Activated CD8-positive, alpha-beta T cell treated with anti-CD3 and anti-CD28 coated beads for 36 hours (primary cell): ENCODE data around the gene BICD1. TPM values are rescaled to one million over a fixed set of nuclear protein-coding genes. Genes with fewer than 3 reads are reported as not detected.

Source experiments
- ATAC-seq: fragments of 200-7000 bp; cut with Tn5 transposase; one replicate; pipeline ENCODE4 v1.10.0; 2021; ENCODE audit warnings: mild to moderate bottlenecking, moderate library complexity
- CTCF ChIA-PET: fragments of 350-600 bp; sonication (Branson Sonifier 250); formaldehyde crosslinking; loops from one replicate; lab custom pipeline; 2021; ENCODE audit warnings: antibody characterized with exemption; lab: Charles Lee
- POLR2A ChIA-PET: fragments of 350-600 bp; sonication (Branson Sonifier 250); formaldehyde crosslinking; loops from one replicate; lab custom pipeline; 2021; ENCODE audit warnings: antibody characterized with exemption; lab: Charles Lee
- DNase-seq: peaks from one replicate; pipeline ENCODE4 v3.0.0-alpha.2; 2020
- H3K27ac Mint-ChIP-seq: one replicate; pipeline ENCODE4 v1.8.0; 2021; ENCODE audit warnings: mild to moderate bottlenecking, mixed read lengths
- H3K27me3 Mint-ChIP-seq: one replicate; pipeline ENCODE4 v1.8.0; 2021; ENCODE audit warnings: mixed read lengths
- H3K36me3 Mint-ChIP-seq: one replicate; pipeline ENCODE4 v1.8.0; 2021; ENCODE audit warnings: low read depth, mixed read lengths
- H3K4me1 Mint-ChIP-seq: one replicate; pipeline ENCODE4 v1.8.0; 2021; ENCODE audit warnings: low read depth, mixed read lengths
- H3K4me3 Mint-ChIP-seq: one replicate; pipeline ENCODE4 v1.8.0; 2021; ENCODE audit warnings: mild to moderate bottlenecking, moderate library complexity, mixed read lengths
- H3K9me3 Mint-ChIP-seq: one replicate; pipeline ENCODE4 v1.8.0; 2021; ENCODE audit warnings: mixed read lengths
- intact Hi-C: fragments of 100-400 bp; cut with micrococcal nuclease; formaldehyde crosslinking; loops from one replicate; pipeline ENCODE4 v1.10.0; 2022
- total RNA-seq, 2 experiments: library from RNA; stranded (reverse); gene quantifications; one replicate each; pipeline ENCODE4 v1.2.3, GENCODE V29; 2021
- TF ChIP-seq, protein P1 (sequence below): fragments of 200-600 bp; IDR thresholded peaks from one replicate; pipeline ENCODE4 v1.8.0; 2022; ENCODE audit warnings: antibody characterized with exemption, mild to moderate bottlenecking

BICD1 gene
- total RNA-seq, 2 experiments from 2014 or later: 12.5 to 13.2 TPM

DNA sequence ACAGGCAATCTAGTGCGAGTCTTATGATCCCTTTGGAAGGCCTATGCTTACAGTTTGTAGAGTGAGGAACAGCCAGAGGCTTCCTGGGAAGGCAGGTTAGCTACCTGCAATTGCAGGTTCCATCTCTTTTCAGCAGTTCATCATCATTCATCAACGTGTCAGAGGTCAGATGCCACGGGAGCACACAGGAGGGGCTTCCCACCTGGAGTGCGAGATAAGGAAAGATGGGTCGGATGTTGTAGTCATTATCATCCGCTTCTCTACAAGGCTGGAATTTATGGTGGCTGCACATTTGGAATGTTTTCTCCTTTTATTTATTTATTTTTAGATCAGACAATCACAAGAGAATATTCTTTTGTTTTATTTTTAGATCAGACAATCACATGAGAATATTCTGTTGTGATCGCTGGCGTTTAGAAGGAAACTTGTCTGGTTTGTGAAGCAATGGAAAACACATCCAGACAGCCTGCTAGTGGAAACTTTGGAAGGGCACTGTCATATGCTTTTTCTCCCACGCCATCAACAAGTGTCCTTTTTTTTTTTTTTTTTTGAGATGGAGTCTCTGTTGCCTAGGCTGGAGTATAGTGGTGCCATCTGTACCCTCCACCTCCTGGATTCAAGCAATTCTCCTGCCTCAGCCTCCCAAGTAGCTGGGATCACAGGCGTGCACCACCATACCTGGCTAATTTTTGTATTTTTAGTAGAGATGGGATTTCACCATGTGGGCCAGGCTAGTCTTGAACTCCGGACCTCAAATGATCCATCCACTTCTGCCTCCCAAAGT is 1.9 kb upstream of the BICD1 start:
- CTCF ChIA-PET: interaction anchor here (2.0 kb wide), 1 partner anchor 13 kb away, joined by 8 read pairs; no protein-coding TSS in a partner anchor

DNA sequence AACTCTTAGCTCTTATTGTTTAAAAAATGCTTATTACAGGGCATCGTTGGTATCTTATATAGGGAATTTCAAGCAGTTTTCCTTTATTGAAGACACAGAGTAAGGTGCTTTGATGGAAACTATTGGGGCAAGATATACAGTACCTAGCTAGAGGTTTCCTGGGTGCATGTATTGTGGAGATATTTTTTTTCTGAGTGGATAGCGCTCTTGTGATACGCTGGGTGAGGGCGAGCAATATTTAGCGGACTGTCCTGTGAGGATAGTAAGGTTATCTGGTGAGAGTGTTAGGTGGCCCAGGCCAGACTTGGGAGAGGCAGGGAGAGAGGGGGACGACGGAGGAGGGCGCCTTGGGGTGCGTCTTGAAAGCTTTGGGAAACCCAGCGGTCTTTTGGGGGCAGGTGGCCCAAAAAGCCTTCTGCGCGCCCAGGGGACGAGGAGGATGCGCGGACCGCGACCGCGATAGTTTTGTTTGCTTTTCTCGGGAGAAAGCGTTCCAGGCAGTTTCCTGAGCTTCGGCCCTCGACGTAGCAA is 596 bp upstream of the BICD1 start:
- H3K27ac Mint-ChIP-seq: peak overlapping the region; percentile 72
- ChIA-PET CTCF (interaction anchor here (0.7 to 2.8 kb wide), 8 partner anchors 11 to 453 kb away, joined by 3 to 12 read pairs (median 4); no protein-coding TSS in a partner anchor), POLR2A (interaction anchor here (0.9 to 2.2 kb wide), 3 partner anchors 13 to 15 kb away, joined by 4 to 5 read pairs (median 4); no protein-coding TSS in a partner anchor)
- H3K4me1 Mint-ChIP-seq: peaks cover 25% of the 10 kb centered on the region
- ATAC-seq: no peak
- TF ChIP-seq, protein P1, sequence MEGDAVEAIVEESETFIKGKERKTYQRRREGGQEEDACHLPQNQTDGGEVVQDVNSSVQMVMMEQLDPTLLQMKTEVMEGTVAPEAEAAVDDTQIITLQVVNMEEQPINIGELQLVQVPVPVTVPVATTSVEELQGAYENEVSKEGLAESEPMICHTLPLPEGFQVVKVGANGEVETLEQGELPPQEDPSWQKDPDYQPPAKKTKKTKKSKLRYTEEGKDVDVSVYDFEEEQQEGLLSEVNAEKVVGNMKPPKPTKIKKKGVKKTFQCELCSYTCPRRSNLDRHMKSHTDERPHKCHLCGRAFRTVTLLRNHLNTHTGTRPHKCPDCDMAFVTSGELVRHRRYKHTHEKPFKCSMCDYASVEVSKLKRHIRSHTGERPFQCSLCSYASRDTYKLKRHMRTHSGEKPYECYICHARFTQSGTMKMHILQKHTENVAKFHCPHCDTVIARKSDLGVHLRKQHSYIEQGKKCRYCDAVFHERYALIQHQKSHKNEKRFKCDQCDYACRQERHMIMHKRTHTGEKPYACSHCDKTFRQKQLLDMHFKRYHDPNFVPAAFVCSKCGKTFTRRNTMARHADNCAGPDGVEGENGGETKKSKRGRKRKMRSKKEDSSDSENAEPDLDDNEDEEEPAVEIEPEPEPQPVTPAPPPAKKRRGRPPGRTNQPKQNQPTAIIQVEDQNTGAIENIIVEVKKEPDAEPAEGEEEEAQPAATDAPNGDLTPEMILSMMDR: no peak
- intact Hi-C loops: no loop called here
- H3K27me3 Mint-ChIP-seq: peaks cover 2% of the 10 kb centered on the region
- H3K36me3 Mint-ChIP-seq: no peaks in the 10 kb centered on the region
- H3K9me3 Mint-ChIP-seq: no peaks in the 10 kb centered on the region
- no peak for DNase-seq
- peak overlapping the region; percentile 97 for H3K4me3 Mint-ChIP-seq

More for the DNA sequence above, 1.9 kb upstream of the BICD1 start:
- ATAC-seq: no peak
- H3K4me3 Mint-ChIP-seq: no peak overlapping the region
- intact Hi-C loops: no loop called here
- no peaks in the 10 kb centered on the region for H3K36me3 Mint-ChIP-seq
- peaks cover 2% of the 10 kb centered on the region for H3K27me3 Mint-ChIP-seq
- no peak overlapping the region for H3K27ac Mint-ChIP-seq
- H3K9me3 Mint-ChIP-seq: no peaks in the 10 kb centered on the region
- peaks cover 20% of the 10 kb centered on the region for H3K4me1 Mint-ChIP-seq
- POLR2A ChIA-PET: no interaction called here
- DNase-seq: no peak
- TF ChIP-seq, protein P1: no peak

DNA sequence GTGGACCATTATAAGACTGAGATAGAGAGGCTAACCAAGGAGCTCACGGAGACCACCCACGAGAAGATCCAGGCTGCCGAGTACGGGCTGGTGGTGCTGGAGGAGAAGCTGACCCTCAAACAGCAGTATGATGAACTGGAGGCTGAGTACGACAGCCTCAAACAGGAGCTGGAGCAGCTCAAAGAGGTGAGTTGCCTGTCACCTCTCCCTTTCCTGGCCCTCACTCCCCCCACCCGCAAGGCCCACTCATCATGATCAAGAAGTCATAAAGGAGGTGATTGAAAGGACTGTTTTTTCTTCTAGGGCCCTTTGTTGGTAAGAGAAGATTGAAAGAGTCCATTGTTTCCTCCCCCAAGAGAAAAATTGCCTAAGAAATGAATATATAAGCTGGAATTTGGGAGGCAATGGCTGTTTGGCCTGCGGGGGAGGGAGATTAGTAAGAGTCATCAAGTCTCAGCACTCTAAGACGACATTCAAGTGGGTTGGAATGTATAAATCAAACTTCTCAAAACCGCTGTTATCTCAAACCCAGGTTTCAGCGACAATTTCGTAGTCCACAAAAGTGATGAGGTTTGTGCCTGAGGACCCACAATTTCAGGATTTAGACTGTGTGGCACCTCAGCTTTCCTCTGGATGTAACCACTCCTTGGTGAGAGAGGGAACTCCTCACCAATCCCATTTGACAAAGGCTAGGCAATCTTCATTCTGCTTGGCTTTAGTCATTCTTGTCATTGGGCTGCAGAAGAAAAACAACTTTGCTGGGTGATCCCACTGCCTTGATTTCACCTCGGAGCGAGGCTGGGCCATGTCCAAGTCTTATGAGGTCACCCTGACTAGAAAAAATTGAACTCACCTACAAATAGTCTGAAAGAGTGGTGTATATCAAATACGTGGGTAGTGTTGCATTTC is 966 bp downstream of the BICD1 start:
- Mint-ChIP-seq H3K27ac (peak overlapping the region; percentile 93), H3K36me3 (peaks cover 3% of the 10 kb centered on the region), H3K27me3 (peaks cover 2% of the 10 kb centered on the region), H3K9me3 (no peaks in the 10 kb centered on the region), H3K4me1 (peaks cover 25% of the 10 kb centered on the region), H3K4me3 (peak overlapping the region; percentile 97)
- ATAC-seq (peak; percentile 46), DNase-seq (peak; percentile 59)
- intact Hi-C loops: no loop called here
- ChIA-PET CTCF (interaction anchor here (0.7 to 2.8 kb wide), 8 partner anchors 8 to 454 kb away, joined by 3 to 12 read pairs (median 4); no protein-coding TSS in a partner anchor), POLR2A (interaction anchor here (0.5 to 2.2 kb wide), 9 partner anchors 12 to 455 kb away, joined by 3 to 5 read pairs (median 3); no protein-coding TSS in a partner anchor)
- TF ChIP-seq, protein P1: no peak

DNA sequence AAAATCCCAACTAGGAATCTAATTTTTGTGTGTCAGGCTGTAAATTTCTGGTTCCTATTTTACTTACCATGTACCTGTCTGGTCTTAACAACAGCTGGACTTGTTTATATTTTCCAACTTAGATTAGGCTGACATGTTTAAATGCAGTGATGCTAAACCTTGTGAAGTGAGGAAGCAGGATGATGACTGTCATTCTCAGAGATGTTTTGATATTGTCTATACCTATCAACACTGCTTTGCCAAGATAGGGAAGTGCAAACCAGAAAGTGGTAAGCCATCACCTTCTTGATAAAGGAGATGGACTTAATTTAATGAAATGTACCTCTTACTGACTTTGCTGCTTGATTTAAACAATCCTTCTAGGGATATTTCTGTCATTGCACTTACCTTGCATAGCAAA is 2.1 kb downstream of the BICD1 start:
- Mint-ChIP-seq H3K27ac (no peak overlapping the region), H3K4me3 (peak overlapping the region; percentile 57), H3K4me1 (peaks cover 25% of the 10 kb centered on the region), H3K9me3 (no peaks in the 10 kb centered on the region), H3K36me3 (peaks cover 3% of the 10 kb centered on the region), H3K27me3 (peaks cover 2% of the 10 kb centered on the region)
- intact Hi-C loops: no loop called here
- DNase-seq (no peak), ATAC-seq (no peak)
- TF ChIP-seq, protein P1: no peak
- ChIA-PET CTCF (no interaction called here), POLR2A (no interaction called here)
